GM12801 (cell line): ENCODE results near the gene FOLR2.

Experiments
- TF ChIP-seq, protein P1 (sequence below): IDR thresholded peaks from one replicate; pipeline ENCODE4 v1.5.1; 2011; ENCODE audit warnings: control low read depth; ENCODE audit not compliant: insufficient read length; ENCODE audit errors: extremely low read depth

The FOLR2 gene

DNA sequence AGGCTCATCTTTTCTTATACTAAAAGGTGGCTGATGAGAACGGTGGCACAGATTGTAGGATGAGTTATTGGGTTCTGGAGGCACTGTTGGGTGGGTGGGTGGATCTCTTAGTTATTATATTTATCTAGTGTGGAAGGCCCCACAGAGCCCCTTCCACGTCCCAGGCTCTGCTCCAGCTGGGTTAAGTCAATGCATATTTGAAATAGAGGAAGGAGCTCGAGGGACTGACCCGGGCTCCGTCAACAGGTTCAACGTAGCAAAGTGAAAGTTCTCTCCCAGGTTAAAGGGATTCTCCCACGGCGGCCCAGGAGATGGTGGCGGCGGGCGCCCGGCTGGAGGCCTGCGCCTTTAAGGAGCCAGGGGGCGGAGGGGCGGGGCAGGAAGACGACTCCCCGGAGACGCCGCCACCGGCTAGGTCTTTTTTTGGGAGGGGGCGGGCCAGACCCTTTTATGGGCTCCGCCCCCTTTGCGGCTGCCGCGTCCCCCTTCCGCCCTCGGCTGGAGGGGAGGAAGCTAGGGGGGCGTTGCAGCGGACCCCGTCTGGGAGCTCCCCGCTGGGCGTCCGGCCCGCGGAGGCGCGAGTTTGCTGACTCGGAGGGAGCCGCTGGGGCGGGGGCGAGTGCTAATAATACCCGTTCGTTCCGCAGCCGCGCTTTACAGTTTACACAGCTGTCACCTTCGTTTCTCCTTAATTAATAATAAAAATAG, 6.5 kb downstream of the FOLR2 start:
- TF ChIP-seq, protein P1, sequence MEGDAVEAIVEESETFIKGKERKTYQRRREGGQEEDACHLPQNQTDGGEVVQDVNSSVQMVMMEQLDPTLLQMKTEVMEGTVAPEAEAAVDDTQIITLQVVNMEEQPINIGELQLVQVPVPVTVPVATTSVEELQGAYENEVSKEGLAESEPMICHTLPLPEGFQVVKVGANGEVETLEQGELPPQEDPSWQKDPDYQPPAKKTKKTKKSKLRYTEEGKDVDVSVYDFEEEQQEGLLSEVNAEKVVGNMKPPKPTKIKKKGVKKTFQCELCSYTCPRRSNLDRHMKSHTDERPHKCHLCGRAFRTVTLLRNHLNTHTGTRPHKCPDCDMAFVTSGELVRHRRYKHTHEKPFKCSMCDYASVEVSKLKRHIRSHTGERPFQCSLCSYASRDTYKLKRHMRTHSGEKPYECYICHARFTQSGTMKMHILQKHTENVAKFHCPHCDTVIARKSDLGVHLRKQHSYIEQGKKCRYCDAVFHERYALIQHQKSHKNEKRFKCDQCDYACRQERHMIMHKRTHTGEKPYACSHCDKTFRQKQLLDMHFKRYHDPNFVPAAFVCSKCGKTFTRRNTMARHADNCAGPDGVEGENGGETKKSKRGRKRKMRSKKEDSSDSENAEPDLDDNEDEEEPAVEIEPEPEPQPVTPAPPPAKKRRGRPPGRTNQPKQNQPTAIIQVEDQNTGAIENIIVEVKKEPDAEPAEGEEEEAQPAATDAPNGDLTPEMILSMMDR, result no peak

DNA sequence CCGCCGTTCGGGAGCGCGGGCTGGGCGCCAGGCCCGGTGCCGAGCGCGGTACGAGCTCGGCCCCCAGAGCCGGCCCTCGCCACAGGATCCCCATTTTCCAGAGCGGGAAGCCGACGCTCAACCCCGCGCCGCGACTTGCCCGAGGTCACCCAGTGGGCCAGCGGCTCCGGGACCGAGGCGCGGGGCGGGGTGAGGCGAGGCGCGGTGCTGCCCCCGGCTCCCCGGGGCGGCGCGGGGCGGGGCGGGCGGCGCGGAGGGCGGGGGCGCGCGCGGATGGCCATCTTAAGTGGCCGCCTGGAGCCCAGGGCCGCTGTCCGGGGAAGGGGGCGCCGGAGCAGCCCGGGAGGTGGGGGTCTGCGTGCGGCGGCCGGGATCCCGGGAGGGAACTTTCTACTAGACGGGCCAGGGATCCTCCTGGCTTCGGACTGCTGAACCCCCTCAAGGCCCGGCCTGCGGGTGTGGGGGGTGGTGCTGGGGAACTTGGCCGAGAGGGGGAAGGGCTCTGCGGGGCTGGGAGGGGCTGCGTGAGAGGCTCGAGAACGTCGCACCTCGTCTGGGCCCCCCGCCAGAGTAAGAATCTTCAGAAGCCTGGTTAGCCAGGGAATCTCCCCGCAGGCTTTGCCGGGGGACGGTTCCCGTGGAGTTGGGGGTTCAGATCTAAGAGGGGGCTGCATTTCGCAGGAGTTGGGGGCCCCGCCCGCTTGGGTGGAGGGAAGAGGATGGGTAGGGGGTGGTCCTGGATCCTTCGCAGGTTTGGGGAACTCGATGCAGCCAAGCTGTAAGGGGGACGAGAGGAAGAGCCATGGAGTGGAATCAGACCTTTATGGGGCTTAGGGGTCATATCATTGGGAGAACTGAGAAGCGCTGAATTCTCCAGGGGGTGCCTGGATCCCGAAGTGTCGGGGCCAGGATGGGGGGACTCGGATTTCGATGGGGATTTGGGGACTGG, 7.3 kb downstream of the FOLR2 start:
- TF ChIP-seq, protein P1, result no peak

DNA sequence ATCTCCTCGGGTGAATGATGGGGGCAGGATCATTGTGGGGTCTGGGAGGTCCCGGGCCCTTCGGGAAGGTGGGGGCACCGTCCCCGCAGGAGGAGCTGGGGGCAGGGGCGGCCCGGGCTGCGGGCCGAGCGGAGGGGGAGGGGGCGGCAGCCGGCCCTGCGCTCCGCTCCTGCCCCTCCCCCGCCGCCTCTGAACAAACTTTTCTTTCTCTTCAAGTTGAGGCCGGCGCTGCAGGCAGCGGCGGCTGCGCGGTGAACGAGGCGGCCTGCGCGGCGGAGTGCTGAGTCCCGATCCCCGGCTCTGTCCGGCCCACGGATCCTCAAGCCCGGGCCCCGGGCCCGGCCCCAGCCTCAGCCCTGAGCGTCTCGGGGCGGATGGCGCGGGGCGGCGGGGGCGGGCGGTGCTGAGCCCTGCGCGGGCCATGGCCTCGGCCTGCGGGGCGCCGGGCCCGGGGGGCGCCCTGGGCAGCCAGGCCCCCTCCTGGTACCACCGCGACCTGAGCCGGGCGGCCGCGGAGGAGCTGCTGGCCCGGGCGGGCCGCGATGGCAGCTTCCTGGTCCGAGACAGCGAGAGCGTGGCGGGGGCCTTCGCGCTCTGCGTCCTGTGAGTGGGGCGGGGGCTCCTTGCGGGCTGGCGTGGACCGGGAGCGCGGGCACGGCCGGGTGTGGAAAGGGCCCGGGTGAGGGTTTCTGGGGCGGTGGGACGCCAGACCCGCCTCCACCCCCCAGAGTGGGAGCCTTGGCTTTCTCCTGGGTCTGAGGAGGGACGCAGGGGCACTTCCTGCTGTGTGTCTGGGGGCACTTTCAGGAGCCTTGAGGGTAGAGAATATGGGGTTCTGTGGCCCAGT, 8.2 kb downstream of the FOLR2 start, which contains the start of gene INPPL1:
INPPL1 (plus strand) TSS at position 204 of the 847 bp plus-strand sequence; CDS start at position 422, 218 bp downstream.
- TF ChIP-seq, protein P1, result no peak

DNA sequence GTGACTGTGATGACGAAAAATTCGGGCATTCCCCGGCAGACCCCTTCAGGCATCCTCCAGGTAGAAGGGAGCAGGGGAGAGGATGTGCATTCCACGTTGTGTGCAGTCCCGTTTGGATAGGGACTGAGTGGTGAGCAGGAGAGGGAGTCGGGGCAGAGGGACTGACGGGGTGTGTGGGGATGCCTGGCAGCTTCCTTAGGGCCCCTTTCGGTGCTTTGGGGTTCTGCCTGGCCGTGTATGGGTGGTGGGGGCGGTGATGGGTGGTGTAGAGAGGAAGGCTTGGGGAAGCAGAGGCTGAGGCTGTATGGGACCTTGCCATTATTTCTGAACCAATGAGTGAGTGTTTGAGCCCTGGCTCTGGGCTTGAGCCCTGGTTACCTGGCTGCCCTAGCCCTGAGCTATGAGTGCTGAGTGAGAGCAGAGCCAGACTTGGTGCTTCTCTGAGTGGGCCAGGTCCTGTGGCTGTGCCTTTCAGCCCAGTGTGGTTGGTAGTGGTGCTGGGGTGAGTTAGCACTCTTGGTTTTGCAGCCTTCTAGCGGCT, 8.9 kb downstream of the FOLR2 start:
- TF ChIP-seq, protein P1, result no peak

DNA sequence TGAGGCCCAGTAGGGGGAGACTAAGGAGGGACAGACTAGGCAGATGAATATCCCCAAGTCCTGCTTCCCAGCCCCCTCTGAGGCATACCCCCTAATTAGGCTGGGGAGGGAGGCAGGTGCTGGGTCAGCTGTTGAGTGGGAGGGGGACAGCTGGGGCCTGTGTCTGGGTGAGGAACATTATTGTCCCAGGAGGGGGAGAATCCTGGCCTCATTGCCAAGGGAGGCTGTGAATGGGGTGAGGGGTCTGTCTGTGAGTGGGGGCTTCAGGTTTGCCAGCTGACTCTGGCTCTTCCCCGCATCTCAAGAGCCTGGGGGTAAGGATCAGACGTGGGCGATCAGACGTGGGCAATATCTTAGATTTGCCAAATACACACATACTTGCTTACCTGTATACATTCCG, 10.1 kb downstream of the FOLR2 start:
- TF ChIP-seq, protein P1, result no peak

DNA sequence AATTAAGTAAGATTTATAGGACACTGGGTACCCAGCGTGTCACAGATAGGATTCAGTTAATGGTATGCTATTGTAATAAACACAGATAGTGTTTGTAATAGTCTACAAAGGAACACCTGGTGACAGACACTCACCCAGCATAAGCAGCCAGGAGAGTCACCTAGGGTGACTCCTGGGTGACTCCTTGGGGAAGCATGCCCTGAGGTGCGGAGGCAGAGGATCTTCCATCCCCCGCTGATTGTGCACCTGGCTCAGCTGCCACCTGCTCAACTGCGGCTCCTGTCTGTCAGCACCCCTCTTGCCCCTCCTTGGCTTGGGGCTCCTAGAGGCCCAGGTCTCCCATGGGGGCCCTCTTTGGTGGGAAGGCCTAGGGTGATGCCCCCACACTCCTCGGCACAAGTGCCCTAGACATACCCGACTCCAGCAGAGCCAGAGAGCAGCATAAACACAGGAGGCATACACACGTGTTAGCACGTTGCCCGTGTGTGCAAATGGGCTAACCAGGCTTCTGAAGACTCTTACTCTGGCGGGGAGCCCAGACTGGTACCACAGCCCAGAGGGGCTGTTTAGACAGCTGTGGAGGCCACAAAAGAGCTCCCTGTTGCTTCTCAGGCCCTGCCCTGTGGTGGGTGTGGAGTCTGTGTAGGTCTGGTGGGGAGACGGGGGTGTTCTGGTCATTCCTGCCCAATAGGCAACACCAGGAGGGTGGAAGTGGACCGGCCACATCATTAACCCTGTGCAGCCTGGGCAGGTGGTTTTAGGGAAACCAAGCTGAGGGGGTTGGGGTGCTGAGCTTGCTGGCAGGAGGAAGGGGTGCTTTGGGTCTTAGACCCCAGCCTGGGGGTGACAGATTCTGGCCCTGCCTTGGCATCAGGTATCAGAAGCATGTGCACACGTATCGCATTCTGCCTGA, 11.0 kb downstream of the FOLR2 start:
- TF ChIP-seq, protein P1, result no peak
